ENCODE results near the gene AOAH.

The AOAH gene

DNA sequence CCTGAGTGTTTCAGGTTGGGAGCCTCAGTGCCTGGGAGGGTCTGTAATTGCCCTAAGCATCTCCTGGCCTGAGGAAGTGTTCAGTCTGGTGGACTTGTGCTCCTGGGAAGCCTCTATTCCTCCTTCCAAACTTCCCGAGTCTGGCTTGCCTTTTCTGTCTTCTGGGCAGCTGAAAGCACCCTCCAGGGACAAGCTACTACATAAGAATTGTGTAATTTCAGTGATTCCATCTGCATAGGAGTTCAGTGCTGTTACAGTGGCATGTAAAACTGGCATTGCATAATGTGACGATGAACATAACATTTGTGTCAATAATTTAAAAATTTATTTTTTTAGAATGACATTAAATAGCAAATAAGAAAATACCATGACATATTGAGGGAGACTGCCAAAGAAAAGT, 109.3 kb downstream of the AOAH start:
- TF ChIP-seq, protein P1, sequence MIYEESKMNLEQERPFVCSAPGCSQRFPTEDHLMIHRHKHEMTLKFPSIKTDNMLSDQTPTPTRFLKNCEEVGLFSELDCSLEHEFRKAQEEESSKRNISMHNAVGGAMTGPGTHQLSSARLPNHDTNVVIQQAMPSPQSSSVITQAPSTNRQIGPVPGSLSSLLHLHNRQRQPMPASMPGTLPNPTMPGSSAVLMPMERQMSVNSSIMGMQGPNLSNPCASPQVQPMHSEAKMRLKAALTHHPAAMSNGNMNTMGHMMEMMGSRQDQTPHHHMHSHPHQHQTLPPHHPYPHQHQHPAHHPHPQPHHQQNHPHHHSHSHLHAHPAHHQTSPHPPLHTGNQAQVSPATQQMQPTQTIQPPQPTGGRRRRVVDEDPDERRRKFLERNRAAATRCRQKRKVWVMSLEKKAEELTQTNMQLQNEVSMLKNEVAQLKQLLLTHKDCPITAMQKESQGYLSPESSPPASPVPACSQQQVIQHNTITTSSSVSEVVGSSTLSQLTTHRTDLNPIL (CRISPR knock-in tag; IDR thresholded peaks at IDR 0.05; ENCODE audit: low read depth): no peak
- TF ChIP-seq, protein P2, sequence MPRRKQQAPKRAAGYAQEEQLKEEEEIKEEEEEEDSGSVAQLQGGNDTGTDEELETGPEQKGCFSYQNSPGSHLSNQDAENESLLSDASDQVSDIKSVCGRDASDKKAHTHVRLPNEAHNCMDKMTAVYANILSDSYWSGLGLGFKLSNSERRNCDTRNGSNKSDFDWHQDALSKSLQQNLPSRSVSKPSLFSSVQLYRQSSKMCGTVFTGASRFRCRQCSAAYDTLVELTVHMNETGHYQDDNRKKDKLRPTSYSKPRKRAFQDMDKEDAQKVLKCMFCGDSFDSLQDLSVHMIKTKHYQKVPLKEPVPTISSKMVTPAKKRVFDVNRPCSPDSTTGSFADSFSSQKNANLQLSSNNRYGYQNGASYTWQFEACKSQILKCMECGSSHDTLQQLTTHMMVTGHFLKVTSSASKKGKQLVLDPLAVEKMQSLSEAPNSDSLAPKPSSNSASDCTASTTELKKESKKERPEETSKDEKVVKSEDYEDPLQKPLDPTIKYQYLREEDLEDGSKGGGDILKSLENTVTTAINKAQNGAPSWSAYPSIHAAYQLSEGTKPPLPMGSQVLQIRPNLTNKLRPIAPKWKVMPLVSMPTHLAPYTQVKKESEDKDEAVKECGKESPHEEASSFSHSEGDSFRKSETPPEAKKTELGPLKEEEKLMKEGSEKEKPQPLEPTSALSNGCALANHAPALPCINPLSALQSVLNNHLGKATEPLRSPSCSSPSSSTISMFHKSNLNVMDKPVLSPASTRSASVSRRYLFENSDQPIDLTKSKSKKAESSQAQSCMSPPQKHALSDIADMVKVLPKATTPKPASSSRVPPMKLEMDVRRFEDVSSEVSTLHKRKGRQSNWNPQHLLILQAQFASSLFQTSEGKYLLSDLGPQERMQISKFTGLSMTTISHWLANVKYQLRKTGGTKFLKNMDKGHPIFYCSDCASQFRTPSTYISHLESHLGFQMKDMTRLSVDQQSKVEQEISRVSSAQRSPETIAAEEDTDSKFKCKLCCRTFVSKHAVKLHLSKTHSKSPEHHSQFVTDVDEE (CRISPR knock-in tag; IDR thresholded peaks at IDR 0.05): no peak
- no peak for TF ChIP-seq ISL1 (CRISPR knock-in tag; IDR thresholded peaks at IDR 0.05)
- TF ChIP-seq ZFP3 (CRISPR knock-in tag; IDR thresholded peaks at IDR 0.05): no peak
- no peak for TF ChIP-seq ZFP30 (CRISPR knock-in tag; IDR thresholded peaks at IDR 0.05)
- no peak for TF ChIP-seq ZNF8 (CRISPR knock-in tag; IDR thresholded peaks at IDR 0.05)
- no peak for TF ChIP-seq ARNTL (CRISPR knock-in tag; IDR thresholded peaks at IDR 0.05; ENCODE audit: borderline replicate concordance, low read depth)
- TF ChIP-seq, protein P3, sequence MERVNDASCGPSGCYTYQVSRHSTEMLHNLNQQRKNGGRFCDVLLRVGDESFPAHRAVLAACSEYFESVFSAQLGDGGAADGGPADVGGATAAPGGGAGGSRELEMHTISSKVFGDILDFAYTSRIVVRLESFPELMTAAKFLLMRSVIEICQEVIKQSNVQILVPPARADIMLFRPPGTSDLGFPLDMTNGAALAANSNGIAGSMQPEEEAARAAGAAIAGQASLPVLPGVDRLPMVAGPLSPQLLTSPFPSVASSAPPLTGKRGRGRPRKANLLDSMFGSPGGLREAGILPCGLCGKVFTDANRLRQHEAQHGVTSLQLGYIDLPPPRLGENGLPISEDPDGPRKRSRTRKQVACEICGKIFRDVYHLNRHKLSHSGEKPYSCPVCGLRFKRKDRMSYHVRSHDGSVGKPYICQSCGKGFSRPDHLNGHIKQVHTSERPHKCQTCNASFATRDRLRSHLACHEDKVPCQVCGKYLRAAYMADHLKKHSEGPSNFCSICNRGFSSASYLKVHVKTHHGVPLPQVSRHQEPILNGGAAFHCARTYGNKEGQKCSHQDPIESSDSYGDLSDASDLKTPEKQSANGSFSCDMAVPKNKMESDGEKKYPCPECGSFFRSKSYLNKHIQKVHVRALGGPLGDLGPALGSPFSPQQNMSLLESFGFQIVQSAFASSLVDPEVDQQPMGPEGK (CRISPR knock-in tag; IDR thresholded peaks at IDR 0.05; ENCODE audit: borderline replicate concordance): no peak
- ATAC-seq: no peak

DNA sequence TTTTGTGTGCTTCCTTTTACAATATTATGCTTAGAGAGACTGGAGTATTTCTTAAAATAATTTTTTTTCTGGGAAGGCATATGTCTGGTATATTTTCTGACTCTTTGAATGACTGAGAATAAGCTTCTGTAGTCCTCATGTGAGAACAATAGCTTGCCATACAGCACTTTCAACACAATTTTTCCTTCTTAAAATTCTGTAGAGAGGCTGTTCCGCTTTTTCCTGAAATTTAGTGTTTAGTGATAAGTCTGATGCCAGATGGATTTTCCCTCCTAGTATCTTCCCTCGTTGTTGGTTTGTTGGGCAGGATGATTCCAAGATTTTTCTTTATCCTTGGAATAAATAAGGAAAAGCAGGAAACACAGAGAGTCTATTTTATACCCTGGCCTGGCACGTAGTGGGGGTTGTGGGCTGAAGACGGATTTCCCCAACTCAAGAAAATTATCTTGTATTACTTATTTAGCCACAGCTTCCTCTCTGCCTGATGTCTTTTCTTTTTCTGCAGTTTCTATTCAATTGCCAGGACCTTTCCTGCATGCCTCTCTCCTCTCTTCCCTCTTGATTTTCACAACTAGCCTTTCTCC, 111.2 kb downstream of the AOAH start:
- no peak for TF ChIP-seq ARNTL (CRISPR knock-in tag; IDR thresholded peaks at IDR 0.05; ENCODE audit: borderline replicate concordance, low read depth)
- no peak for TF ChIP-seq ZNF8 (CRISPR knock-in tag; IDR thresholded peaks at IDR 0.05)
- no peak for TF ChIP-seq GLIS3 (CRISPR knock-in tag; IDR thresholded peaks at IDR 0.05)
- no peak for TF ChIP-seq ZNF565 (CRISPR knock-in tag; conservative IDR thresholded peaks at IDR 0.05; ENCODE audit: low read depth)
- TF ChIP-seq ZFP30 (CRISPR knock-in tag; IDR thresholded peaks at IDR 0.05): no peak
- no peak for TF ChIP-seq ZNF70 (CRISPR knock-in tag; IDR thresholded peaks at IDR 0.05)
- TF ChIP-seq, protein P1 (CRISPR knock-in tag; IDR thresholded peaks at IDR 0.05; ENCODE audit: low read depth): no peak
- TF ChIP-seq PPARA (CRISPR knock-in tag; IDR thresholded peaks at IDR 0.05; ENCODE audit: borderline replicate concordance): no peak
- TF ChIP-seq TCF4 (CRISPR knock-in tag; IDR thresholded peaks at IDR 0.05; ENCODE audit: borderline replicate concordance): no peak
- ATAC-seq: no peak

DNA sequence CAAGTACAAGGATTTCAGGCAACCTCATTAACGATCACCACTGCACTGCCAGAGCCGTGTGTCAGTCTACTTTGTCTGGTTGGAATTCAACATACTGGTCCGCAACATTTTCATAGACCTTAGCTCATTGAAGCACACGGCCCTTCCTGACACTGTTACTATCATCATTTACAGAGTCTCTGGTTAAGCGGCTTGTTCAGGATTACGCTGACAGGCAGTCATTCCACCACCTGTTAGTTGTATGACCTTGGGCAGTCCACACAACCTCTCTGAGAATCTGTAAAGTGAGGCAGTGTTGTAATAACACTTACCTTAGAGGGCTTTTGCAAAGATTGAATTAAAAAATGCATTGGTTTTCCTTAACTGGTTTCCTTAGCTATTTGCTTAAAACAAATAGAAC, 112.6 kb downstream of the AOAH start:
- ATAC-seq: no peak
- TF ChIP-seq ZNF70 (CRISPR knock-in tag; IDR thresholded peaks at IDR 0.05) (no peak), ZC3H10 (CRISPR knock-in tag; IDR thresholded peaks at IDR 0.05) (no peak), RARB (CRISPR knock-in tag; IDR thresholded peaks at IDR 0.05) (no peak), ZFP3 (CRISPR knock-in tag; IDR thresholded peaks at IDR 0.05) (no peak), OSR1 (CRISPR knock-in tag; IDR thresholded peaks at IDR 0.05) (no peak), TCF4 (CRISPR knock-in tag; IDR thresholded peaks at IDR 0.05; ENCODE audit: borderline replicate concordance) (no peak), ZNF8 (CRISPR knock-in tag; IDR thresholded peaks at IDR 0.05) (no peak), ESRRG (CRISPR knock-in tag; IDR thresholded peaks at IDR 0.05) (no peak), ISL1 (CRISPR knock-in tag; IDR thresholded peaks at IDR 0.05) (no peak), ZNF565 (CRISPR knock-in tag; conservative IDR thresholded peaks at IDR 0.05; ENCODE audit: low read depth) (no peak)
- TF ChIP-seq, protein P2 (CRISPR knock-in tag; IDR thresholded peaks at IDR 0.05): no peak
- TF ChIP-seq, protein P4, sequence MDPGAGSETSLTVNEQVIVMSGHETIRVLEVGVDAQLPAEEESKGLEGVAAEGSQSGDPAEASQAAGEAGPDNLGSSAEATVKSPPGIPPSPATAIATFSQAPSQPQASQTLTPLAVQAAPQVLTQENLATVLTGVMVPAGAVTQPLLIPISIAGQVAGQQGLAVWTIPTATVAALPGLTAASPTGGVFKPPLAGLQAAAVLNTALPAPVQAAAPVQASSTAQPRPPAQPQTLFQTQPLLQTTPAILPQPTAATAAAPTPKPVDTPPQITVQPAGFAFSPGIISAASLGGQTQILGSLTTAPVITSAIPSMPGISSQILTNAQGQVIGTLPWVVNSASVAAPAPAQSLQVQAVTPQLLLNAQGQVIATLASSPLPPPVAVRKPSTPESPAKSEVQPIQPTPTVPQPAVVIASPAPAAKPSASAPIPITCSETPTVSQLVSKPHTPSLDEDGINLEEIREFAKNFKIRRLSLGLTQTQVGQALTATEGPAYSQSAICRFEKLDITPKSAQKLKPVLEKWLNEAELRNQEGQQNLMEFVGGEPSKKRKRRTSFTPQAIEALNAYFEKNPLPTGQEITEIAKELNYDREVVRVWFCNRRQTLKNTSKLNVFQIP (CRISPR knock-in tag; IDR thresholded peaks at IDR 0.05; ENCODE audit: borderline replicate concordance, low read depth): no peak
- TF ChIP-seq, protein P3 (CRISPR knock-in tag; IDR thresholded peaks at IDR 0.05; ENCODE audit: borderline replicate concordance): no peak
- TF ChIP-seq, protein P5, sequence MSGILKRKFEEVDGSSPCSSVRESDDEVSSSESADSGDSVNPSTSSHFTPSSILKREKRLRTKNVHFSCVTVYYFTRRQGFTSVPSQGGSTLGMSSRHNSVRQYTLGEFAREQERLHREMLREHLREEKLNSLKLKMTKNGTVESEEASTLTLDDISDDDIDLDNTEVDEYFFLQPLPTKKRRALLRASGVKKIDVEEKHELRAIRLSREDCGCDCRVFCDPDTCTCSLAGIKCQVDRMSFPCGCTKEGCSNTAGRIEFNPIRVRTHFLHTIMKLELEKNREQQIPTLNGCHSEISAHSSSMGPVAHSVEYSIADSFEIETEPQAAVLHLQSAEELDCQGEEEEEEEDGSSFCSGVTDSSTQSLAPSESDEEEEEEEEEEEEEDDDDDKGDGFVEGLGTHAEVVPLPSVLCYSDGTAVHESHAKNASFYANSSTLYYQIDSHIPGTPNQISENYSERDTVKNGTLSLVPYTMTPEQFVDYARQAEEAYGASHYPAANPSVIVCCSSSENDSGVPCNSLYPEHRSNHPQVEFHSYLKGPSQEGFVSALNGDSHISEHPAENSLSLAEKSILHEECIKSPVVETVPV (CRISPR knock-in tag; IDR thresholded peaks at IDR 0.05): no peak

All from SK-N-SH treated with all-trans-retinoic acid at 6 μM for 48 hours (cell line).